SK-N-SH treated with all-trans-retinoic acid at 6 μM for 48 hours (cell line): Measurements from ENCODE around the gene KRT14.

ENCODE experiments used
- BACH2 ChIP-seq: fragments of 250-450 bp; sonication (Bioruptor Pico); IDR thresholded peaks from 2 replicates; pipeline ENCODE4 v1.9.0; 2021; ENCODE audit warnings: mild to moderate bottlenecking, borderline replicate concordance
- ESRRG ChIP-seq: fragments of 250-450 bp; sonication (Bioruptor Pico); IDR thresholded peaks from 2 replicates; pipeline ENCODE4 v1.6.1; 2021; ENCODE audit warnings: mild to moderate bottlenecking
- RARB ChIP-seq: fragments of 250-450 bp; sonication (Bioruptor Pico); IDR thresholded peaks from 2 replicates; pipeline ENCODE4 v1.8.0; 2021; ENCODE audit warnings: mild to moderate bottlenecking, moderate library complexity
- TOX ChIP-seq: fragments of 250-450 bp; sonication (Bioruptor Pico); IDR thresholded peaks from 2 replicates; pipeline ENCODE4 v1.8.0; 2021; ENCODE audit warnings: mild to moderate bottlenecking, moderate library complexity, borderline replicate concordance
- ZNF565 ChIP-seq: fragments of 450-650 bp; formaldehyde crosslinking; conservative IDR thresholded peaks from 2 replicates; pipeline ENCODE4 v1.5.0; 2020; ENCODE audit warnings: low read depth, mild to moderate bottlenecking, moderate library complexity
- TF ChIP-seq, protein P1 (sequence below): fragments of 250-450 bp; sonication (Bioruptor Pico); IDR thresholded peaks from 2 replicates; pipeline ENCODE4 v1.5.1; 2021; ENCODE audit warnings: mild to moderate bottlenecking, moderate library complexity
- TF ChIP-seq, protein P2 (sequence below): fragments of 250-450 bp; sonication (Bioruptor Pico); IDR thresholded peaks from 2 replicates; pipeline ENCODE4 v1.8.0; 2020; ENCODE audit warnings: mild to moderate bottlenecking, moderate library complexity, borderline replicate concordance
- TF ChIP-seq, protein P3 (sequence below): fragments of 250-450 bp; sonication (Bioruptor Pico); IDR thresholded peaks from 2 replicates; pipeline ENCODE4 v1.8.0; 2021; ENCODE audit warnings: low read depth, mild to moderate bottlenecking, moderate library complexity, borderline replicate concordance

DNA sequence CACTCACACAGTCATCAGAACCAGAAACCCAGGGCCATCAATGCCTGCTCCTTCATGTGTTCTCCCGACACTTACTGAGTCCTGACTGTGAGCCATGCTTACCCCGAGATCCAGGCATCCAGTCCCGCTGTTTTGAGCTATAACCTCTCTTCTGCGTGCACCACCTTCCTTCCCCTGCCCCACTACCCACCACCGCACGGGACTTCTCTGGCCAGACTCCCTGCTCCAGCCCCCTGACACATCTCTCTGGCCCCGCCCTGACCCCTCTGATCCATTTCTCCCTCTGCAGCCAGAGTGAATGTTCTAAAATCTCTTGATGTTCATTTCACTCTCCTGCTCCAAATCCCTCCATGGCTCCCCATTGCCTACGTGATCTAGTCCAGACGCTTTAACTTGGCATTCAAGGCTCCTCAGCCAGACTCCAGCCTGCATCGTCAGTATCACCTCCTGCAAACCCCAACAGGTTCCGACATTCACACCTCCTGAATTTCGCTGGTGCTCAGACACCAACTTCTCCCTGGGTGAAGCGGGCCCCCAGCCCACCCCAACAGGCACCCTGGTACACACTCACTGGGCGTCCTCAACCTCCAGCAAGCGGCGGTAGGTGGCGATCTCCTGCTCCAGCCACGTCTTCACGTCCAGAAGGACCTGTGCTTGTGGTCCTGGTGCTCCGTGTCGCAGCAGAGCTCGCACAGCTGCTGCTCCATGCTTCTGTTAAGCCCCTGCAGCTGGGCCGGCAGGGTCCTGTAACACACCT lies 40.8 kb upstream of the KRT14 start:
- TF ChIP-seq RARB (CRISPR knock-in tag) = no peak
- TF ChIP-seq, protein P1, sequence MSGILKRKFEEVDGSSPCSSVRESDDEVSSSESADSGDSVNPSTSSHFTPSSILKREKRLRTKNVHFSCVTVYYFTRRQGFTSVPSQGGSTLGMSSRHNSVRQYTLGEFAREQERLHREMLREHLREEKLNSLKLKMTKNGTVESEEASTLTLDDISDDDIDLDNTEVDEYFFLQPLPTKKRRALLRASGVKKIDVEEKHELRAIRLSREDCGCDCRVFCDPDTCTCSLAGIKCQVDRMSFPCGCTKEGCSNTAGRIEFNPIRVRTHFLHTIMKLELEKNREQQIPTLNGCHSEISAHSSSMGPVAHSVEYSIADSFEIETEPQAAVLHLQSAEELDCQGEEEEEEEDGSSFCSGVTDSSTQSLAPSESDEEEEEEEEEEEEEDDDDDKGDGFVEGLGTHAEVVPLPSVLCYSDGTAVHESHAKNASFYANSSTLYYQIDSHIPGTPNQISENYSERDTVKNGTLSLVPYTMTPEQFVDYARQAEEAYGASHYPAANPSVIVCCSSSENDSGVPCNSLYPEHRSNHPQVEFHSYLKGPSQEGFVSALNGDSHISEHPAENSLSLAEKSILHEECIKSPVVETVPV (CRISPR knock-in tag) = no peak
- no peak for TF ChIP-seq BACH2
- TF ChIP-seq, protein P2, sequence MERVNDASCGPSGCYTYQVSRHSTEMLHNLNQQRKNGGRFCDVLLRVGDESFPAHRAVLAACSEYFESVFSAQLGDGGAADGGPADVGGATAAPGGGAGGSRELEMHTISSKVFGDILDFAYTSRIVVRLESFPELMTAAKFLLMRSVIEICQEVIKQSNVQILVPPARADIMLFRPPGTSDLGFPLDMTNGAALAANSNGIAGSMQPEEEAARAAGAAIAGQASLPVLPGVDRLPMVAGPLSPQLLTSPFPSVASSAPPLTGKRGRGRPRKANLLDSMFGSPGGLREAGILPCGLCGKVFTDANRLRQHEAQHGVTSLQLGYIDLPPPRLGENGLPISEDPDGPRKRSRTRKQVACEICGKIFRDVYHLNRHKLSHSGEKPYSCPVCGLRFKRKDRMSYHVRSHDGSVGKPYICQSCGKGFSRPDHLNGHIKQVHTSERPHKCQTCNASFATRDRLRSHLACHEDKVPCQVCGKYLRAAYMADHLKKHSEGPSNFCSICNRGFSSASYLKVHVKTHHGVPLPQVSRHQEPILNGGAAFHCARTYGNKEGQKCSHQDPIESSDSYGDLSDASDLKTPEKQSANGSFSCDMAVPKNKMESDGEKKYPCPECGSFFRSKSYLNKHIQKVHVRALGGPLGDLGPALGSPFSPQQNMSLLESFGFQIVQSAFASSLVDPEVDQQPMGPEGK = no peak
- TF ChIP-seq, protein P3, sequence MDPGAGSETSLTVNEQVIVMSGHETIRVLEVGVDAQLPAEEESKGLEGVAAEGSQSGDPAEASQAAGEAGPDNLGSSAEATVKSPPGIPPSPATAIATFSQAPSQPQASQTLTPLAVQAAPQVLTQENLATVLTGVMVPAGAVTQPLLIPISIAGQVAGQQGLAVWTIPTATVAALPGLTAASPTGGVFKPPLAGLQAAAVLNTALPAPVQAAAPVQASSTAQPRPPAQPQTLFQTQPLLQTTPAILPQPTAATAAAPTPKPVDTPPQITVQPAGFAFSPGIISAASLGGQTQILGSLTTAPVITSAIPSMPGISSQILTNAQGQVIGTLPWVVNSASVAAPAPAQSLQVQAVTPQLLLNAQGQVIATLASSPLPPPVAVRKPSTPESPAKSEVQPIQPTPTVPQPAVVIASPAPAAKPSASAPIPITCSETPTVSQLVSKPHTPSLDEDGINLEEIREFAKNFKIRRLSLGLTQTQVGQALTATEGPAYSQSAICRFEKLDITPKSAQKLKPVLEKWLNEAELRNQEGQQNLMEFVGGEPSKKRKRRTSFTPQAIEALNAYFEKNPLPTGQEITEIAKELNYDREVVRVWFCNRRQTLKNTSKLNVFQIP (CRISPR knock-in tag) = no peak
- no peak for TF ChIP-seq ZNF565
- no peak for TF ChIP-seq TOX (CRISPR knock-in tag)
- TF ChIP-seq ESRRG (CRISPR knock-in tag) = no peak
